Psoas muscle (tissue), 8 donors: Measurements from ENCODE around the gene GMPR. TPM values are rescaled to one million over a fixed set of nuclear protein-coding genes. Genes with fewer than 3 reads are reported as not detected.

ENCODE experiments used
- ATAC-seq, 4 donors: fragments of 200-7000 bp; cut with Tn5 transposase; one replicate each; pipeline ENCODE4 v1.9.1; 2020; ENCODE audit warnings: moderate library complexity in 3 of 4, mild to moderate bottlenecking in 2 of 4
- DNase-seq, 2 donors: peaks; one replicate each; pipeline ENCODE4 v3.0.0-alpha.2; 2020
- H3K27ac ChIP-seq: fragments of 200-600 bp; one replicate; pipeline ENCODE4 v1.8.0; 2022
- H3K27me3 ChIP-seq, 3 donors: fragments of 200-600 bp in 1 of 3; one replicate each; pipeline versions ENCODE4 v1.6.1 to v1.8.0; 2013 to 2022; ENCODE audit warnings: low read length in 2 of 3, mild to moderate bottlenecking in 2 of 3, moderate library complexity in 1 of 3; ENCODE audit not compliant: insufficient read depth in 3 of 3
- H3K36me3 ChIP-seq, 2 donors: fragments of 200-600 bp in 1 of 2; one replicate each; pipeline versions ENCODE4 v1.6.1 to v1.8.0; 2013 to 2022; ENCODE audit warnings: low read depth in 1 of 2, mild to moderate bottlenecking in 1 of 2, moderate library complexity in 1 of 2; ENCODE audit not compliant: insufficient read depth in 1 of 2
- H3K4me1 ChIP-seq: fragments of 200-600 bp; one replicate; pipeline ENCODE4 v1.8.0; 2022
- H3K4me3 ChIP-seq: fragments of 200-600 bp; one replicate; pipeline ENCODE4 v1.8.0; 2022; ENCODE audit warnings: mild to moderate bottlenecking
- H3K9me3 ChIP-seq: fragments of 200-600 bp; one replicate; pipeline ENCODE4 v1.8.0; 2022
- CTCF ChIP-seq: fragments of 200-600 bp; IDR thresholded peaks from one replicate; pipeline ENCODE4 v1.8.0; 2022; ENCODE audit warnings: antibody characterized with exemption
- WGBS, 3 donors: extraction: QIAGEN DNeasy Blood & Tissue Kit; methylation state at CpG; one replicate each; pipeline versions ENCODE4 v1.1.6 to v1.1.7; 2013; 5-methylcytosine and 5-hydroxymethylcytosine counted together
- intact Hi-C, 2 donors: fragments of 100-400 bp; cut with DNase I; formaldehyde crosslinking; loops; one replicate each; pipeline versions ENCODE4 v1.11.0 to v1.14.2; 2022
- polyA plus RNA-seq, 3 donors: library from polyadenylated mRNA; stranded (reverse); fragments of 200-250 nt; gene quantifications; one replicate each; pipeline ENCODE4 v1.2.3, GENCODE V29; 2013
- total RNA-seq, 4 donors: library from RNA; stranded (reverse); fragmentation: NEBNext Ultra II Directional in 2 of 4; extraction: Animal tissue kit (Norgen Biotek cat#: 25700) in 2 of 4; gene quantifications; one replicate each; pipeline versions ENCODE4 v1.2.1 to v1.2.4, GENCODE V29; 2021 to 2023
- donor health status: healthy with polysubstance abuse.
- donor health status: DM: no; HTN: no; CAD: no; lungs with moderate emphysema.
- donor health status: Bipolar disorder and iron deficiency.
- donor health status: healthy.
- donor health status: DM: yes; HTN: yes; CAD: no.
- donor health status: DM: no; HTN: no; CAD: no.
- donor health status: DM: no; HTN: no; CAD: no.
- donor health status: DM: yes; HTN: yes; CAD: no.

The GMPR gene
- total and polyA plus RNA-seq, 7 donors, result 26.6 to 286 (median 230) TPM

GRCh38 chr6:16318953-16319720, 80.8 kb downstream of the GMPR start:
- Histone ChIP-seq H3K4me3 (peak overlapping the region; percentile 59), H3K27ac (peak overlapping the region; percentile 99), H3K36me3 (no peaks in the 10 kb centered on the region), H3K27me3 (no peaks in the 10 kb centered on the region), H3K4me1 (peaks cover 63% of the 10 kb centered on the region), H3K9me3 (no peaks in the 10 kb centered on the region)
- WGBS, 3 donors, result 77 to 98% (median 82%) methylated on average over 8 of the region's 8 CpGs
- intact Hi-C loops, result loop anchor here in 1 of 2 donors (5.0 kb wide), 1 partner anchor 37 kb away; no protein-coding TSS in a partner anchor
- ATAC-seq (no peak), DNase-seq (no peak)
- no peak for TF ChIP-seq CTCF

GRCh38 chr6:16319813-16320532, 81.6 kb downstream of the GMPR start:
- peak; percentile 78 to 86 (median 82) for ATAC-seq
- peak; percentile 80 to 92 for DNase-seq

GRCh38 chr6:16320533-16321340, 82.3 kb downstream of the GMPR start:
- H3K36me3 ChIP-seq, result peaks cover 0 to under 1% of the 10 kb centered on the region in 2 donors
- DNase-seq (peak in 1 of 2 donors; percentile 71), ATAC-seq (peak; percentile 50 to 72 (median 64))
- H3K4me1 ChIP-seq, result peaks cover 72% of the 10 kb centered on the region
- no peak for TF ChIP-seq CTCF
- 31 to 51% (median 35%) methylated on average over 21 of the region's 21 CpGs for WGBS, 3 donors
- H3K27ac ChIP-seq, result peak overlapping the region; percentile 99
- no peaks in the 10 kb centered on the region for H3K27me3 ChIP-seq
- no peaks in the 10 kb centered on the region for H3K9me3 ChIP-seq
- intact Hi-C loops, result loop anchor here in 1 of 2 donors (5.0 kb wide), 2 partner anchors 33 to 78 kb away; no protein-coding TSS in a partner anchor
- H3K4me3 ChIP-seq, result peak overlapping the region; percentile 59

More at GRCh38 chr6:16319813-16320532, 81.6 kb downstream of the GMPR start:
- Histone ChIP-seq H3K27me3 (no peaks in the 10 kb centered on the region), H3K4me1 (peaks cover 71% of the 10 kb centered on the region), H3K9me3 (no peaks in the 10 kb centered on the region), H3K36me3 (no peaks in the 10 kb centered on the region), H3K27ac (peak overlapping the region; percentile 99), H3K4me3 (peak overlapping the region; percentile 59)
- intact Hi-C loops, result loop anchor here (5.0 kb wide), 3 partner anchors 33 to 78 kb away; no protein-coding TSS in a partner anchor
- TF ChIP-seq CTCF, result no peak
- WGBS, 3 donors, result 5 to 8% (median 6%) methylated on average over 16 of the region's 16 CpGs

GRCh38 chr6:16321341-16321710, 82.9 kb downstream of the GMPR start:
- Histone ChIP-seq H3K27ac (peak overlapping the region; percentile 99), H3K9me3 (no peaks in the 10 kb centered on the region), H3K27me3 (no peaks in the 10 kb centered on the region), H3K36me3 (peaks cover 0 to 6% of the 10 kb centered on the region in 2 donors), H3K4me3 (peak overlapping the region; percentile 59), H3K4me1 (peaks cover 72% of the 10 kb centered on the region)
- ATAC-seq (no peak), DNase-seq (no peak)
- no peak for TF ChIP-seq CTCF
- 74 to 83% (median 82%) methylated on average over 7 of the region's 7 CpGs for WGBS, 3 donors
- intact Hi-C loops, result loop anchor here in 1 of 2 donors (5.0 kb wide), 2 partner anchors 34 to 79 kb away; no protein-coding TSS in a partner anchor
